ENCODE measurements around the gene LENEP.

DNA sequence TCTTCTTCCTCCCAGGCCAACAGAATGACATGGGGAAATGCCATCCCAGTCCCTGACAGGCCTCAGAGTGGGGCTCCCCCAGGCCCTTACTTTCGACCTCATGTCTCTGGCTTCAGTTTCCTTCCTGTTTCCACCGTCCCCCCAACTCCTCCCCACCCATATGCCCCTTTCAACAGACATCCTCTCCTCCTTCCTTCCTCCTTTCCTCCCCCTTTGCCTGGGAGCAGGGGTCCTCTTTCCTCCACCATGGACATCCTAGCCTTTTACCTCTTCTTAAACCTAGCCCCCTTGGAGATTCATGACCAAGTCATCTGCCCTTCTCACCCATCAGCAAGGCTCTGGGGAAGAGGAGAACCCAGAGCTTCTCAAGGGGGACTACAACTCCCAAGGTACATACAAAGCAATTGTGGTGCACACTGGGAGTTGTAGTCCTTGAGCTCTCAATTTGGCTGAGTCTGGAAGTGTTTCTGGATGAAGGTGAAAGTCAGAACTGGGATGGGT is 13.3 kb downstream of the LENEP start:
- TF ChIP-seq, protein P1, sequence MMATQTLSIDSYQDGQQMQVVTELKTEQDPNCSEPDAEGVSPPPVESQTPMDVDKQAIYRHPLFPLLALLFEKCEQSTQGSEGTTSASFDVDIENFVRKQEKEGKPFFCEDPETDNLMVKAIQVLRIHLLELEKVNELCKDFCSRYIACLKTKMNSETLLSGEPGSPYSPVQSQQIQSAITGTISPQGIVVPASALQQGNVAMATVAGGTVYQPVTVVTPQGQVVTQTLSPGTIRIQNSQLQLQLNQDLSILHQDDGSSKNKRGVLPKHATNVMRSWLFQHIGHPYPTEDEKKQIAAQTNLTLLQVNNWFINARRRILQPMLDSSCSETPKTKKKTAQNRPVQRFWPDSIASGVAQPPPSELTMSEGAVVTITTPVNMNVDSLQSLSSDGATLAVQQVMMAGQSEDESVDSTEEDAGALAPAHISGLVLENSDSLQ (IDR thresholded peaks at IDR 0.05) = no peak
- no peak for TF ChIP-seq BHLHE40 (IDR thresholded peaks at IDR 0.05; ENCODE audit: borderline replicate concordance)
- TF ChIP-seq FOXA1 (IDR thresholded peaks at IDR 0.05) = no peak
- TF ChIP-seq L3MBTL2 (conservative IDR thresholded peaks at IDR 0.05) = no peak
- TF ChIP-seq FOXK2 (IDR thresholded peaks at IDR 0.05) = no peak
- TF ChIP-seq ZNF384 (IDR thresholded peaks at IDR 0.05) = no peak
- no peak for TF ChIP-seq ARNT (IDR thresholded peaks at IDR 0.05)
- no peak for TF ChIP-seq SP1 (IDR thresholded peaks at IDR 0.05)
- no peak for TF ChIP-seq LEF1 (IDR thresholded peaks at IDR 0.05; ENCODE audit: borderline replicate concordance)
- TF ChIP-seq SUZ12 (IDR thresholded peaks at IDR 0.05) = no peak

Data from HEK293T (cell line).